Astrocyte (in vitro differentiated cells and primary cell): Measurements from ENCODE around the gene KIAA1549.

ENCODE experiments used
- EZH2 ChIP-seq: IDR thresholded peaks from 2 replicates; pipeline ENCODE4 v1.6.1; 2012; ENCODE audit warnings: mild to moderate bottlenecking, low read length, inconsistent platforms; ENCODE audit not compliant: insufficient read depth
- TF ChIP-seq, protein P1 (sequence below): IDR thresholded peaks from 2 replicates; pipeline ENCODE4 v1.5.1; 2011; ENCODE audit warnings: low read depth, mild to moderate bottlenecking, inconsistent platforms, low read length, moderate library complexity; ENCODE audit not compliant: insufficient read depth

DNA sequence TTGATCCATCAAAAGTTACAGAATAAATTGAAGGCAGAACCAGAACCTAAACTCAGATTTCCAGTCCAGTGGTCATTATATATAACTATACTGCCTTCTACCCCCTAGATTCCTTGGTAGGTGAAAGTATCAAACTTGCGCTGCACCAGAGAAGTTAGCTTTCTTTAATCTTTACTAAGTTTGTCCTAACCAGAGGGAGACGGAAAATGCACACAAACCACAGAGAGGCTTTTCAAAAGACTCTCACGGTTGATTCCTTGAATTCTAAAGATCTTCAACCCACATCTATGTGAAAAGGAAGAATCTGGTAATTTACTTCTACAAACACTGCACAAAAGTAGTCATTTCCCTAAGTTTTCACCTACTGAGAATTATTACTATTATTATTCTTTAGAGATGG, 18.2 kb upstream of the KIAA1549 start:
- TF ChIP-seq, protein P1, sequence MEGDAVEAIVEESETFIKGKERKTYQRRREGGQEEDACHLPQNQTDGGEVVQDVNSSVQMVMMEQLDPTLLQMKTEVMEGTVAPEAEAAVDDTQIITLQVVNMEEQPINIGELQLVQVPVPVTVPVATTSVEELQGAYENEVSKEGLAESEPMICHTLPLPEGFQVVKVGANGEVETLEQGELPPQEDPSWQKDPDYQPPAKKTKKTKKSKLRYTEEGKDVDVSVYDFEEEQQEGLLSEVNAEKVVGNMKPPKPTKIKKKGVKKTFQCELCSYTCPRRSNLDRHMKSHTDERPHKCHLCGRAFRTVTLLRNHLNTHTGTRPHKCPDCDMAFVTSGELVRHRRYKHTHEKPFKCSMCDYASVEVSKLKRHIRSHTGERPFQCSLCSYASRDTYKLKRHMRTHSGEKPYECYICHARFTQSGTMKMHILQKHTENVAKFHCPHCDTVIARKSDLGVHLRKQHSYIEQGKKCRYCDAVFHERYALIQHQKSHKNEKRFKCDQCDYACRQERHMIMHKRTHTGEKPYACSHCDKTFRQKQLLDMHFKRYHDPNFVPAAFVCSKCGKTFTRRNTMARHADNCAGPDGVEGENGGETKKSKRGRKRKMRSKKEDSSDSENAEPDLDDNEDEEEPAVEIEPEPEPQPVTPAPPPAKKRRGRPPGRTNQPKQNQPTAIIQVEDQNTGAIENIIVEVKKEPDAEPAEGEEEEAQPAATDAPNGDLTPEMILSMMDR: no peak
- TF ChIP-seq EZH2: no peak
